HCT116 (cell line): Measurements from ENCODE around the gene INTS1. TPM values are rescaled to one million over a fixed set of nuclear protein-coding genes. Genes with fewer than 3 reads are reported as not detected.

Experiments
- ATAC-seq: fragments of 200-7000 bp; cut with Tn5 transposase; 2 replicates; pipeline ENCODE4 v1.9.1; 2020; ENCODE audit warnings: mild to moderate bottlenecking, moderate library complexity
- BruUV-seq: library from RNA; stranded (reverse); fragments of 400-500 nt; replicated peaks from 2 replicates; lab custom pipeline; 2021; lab: Mats Ljungman, UMichigan
- CTCF ChIA-PET: fragments of 300-600 bp; sonication (Branson Sonifier 250); formaldehyde crosslinking; loops from one replicate; lab custom pipeline; 2021; ENCODE audit warnings: antibody characterized with exemption; lab: Charles Lee
- POLR2A ChIA-PET: fragments of 300-600, 350-600 bp; sonication (Branson Sonifier 250); formaldehyde crosslinking; loops from one replicate; lab custom pipeline; 2021; ENCODE audit warnings: antibody characterized with exemption; lab: Charles Lee
- RAD21 ChIA-PET, 2 experiments: fragments of 300-600 bp; sonication (Branson Sonifier 250); formaldehyde crosslinking; loops; one replicate each; lab custom pipeline; 2023; ENCODE audit warnings: low total read pairs in 2 of 2; ENCODE audit not compliant: uncharacterized antibody in 2 of 2, unreplicated experiment in 2 of 2, low non-redundant PET in 1 of 2; lab: Charles Lee
- DNase-seq: peaks from one replicate; pipeline ENCODE4 v3.0.0-alpha.2; 2010; ENCODE audit warnings: low read depth, low spot score
- H2AFZ ChIP-seq: fragments of 200-600 bp; shearing (Covaris generic), sonication (generic); 2 replicates; pipeline ENCODE4 v1.6.1; 2017; ENCODE audit warnings: low read depth, mixed run types, mixed read lengths, antibody characterized with exemption, low read length; ENCODE audit not compliant: poor library complexity, severe bottlenecking
- H3K27ac ChIP-seq: 2 replicates; pipeline ENCODE4 v1.5.1; 2012; ENCODE audit warnings: low read depth, low read length
- H3K27me3 ChIP-seq: fragments of 200-600 bp; sonication (generic); 2 replicates; pipeline ENCODE4 v1.6.1; 2016; ENCODE audit warnings: mixed run types, low read length, mixed read lengths; ENCODE audit not compliant: insufficient read depth
- H3K36me3 ChIP-seq, 2 experiments: fragments of 200-500 bp in 1 of 2; fragments of 200-600 bp in 1 of 2; sonication (Bioruptor generic) in 1 of 2; sonication (generic) in 1 of 2; 2 replicates each; pipeline versions ENCODE4 v1.5.1 to v1.6.1; 2014 to 2016; ENCODE audit warnings: low read length in 2 of 2, inconsistent platforms in 1 of 2, mixed read lengths in 1 of 2, mixed run types in 1 of 2; ENCODE audit not compliant: insufficient read depth in 2 of 2, control insufficient read depth in 1 of 2
- H3K4me1 ChIP-seq, 2 experiments: fragments of 200-600 bp in 1 of 2; sonication (generic) in 1 of 2; 2 replicates each; pipeline versions ENCODE4 v1.5.1 to v1.6.1; 2012 to 2017; ENCODE audit warnings: low read length in 2 of 2, inconsistent platforms in 1 of 2, mild to moderate bottlenecking in 1 of 2, mixed read lengths in 1 of 2, mixed run types in 1 of 2, moderate library complexity in 1 of 2; ENCODE audit not compliant: insufficient read depth in 2 of 2, control insufficient read depth in 1 of 2
- H3K4me2 ChIP-seq: fragments of 200-600 bp; sonication (generic); 2 replicates; pipeline ENCODE4 v1.6.1; 2017; ENCODE audit warnings: mixed run types, low read length, mixed read lengths
- H3K4me3 ChIP-seq, 2 experiments: fragments of 200-600 bp in 1 of 2; sonication (generic) in 1 of 2; replicated peaks in 1 of 2; 2 replicates each; pipeline ENCODE4 v1.5.1; 2011 to 2016; ENCODE audit warnings: low read length in 2 of 2, control low read depth in 1 of 2, low read depth in 1 of 2, mild to moderate bottlenecking in 1 of 2, mixed read lengths in 1 of 2, mixed run types in 1 of 2
- H3K79me2 ChIP-seq: fragments of 200-600 bp; sonication (generic); 2 replicates; pipeline ENCODE4 v1.6.1; 2017; ENCODE audit warnings: mild to moderate bottlenecking, mixed run types, low read length, moderate library complexity, mixed read lengths; ENCODE audit not compliant: insufficient read depth
- H3K9ac ChIP-seq: fragments of 200-600 bp; sonication (generic); 2 replicates; pipeline ENCODE4 v1.6.1; 2016; ENCODE audit warnings: low read length, mixed read lengths
- H3K9me2 ChIP-seq: fragments of 200-600 bp; sonication (generic), shearing (Covaris generic); 2 replicates; pipeline ENCODE4 v1.6.1; 2017; ENCODE audit warnings: mixed run types, mild to moderate bottlenecking, moderate library complexity; ENCODE audit not compliant: insufficient read depth
- H3K9me3 ChIP-seq, 2 experiments: fragments of 200-500 bp in 1 of 2; fragments of 200-600 bp in 1 of 2; sonication (Bioruptor generic) in 1 of 2; sonication (generic) in 1 of 2; 2 replicates each; pipeline ENCODE4 v1.6.1; 2014 to 2017; ENCODE audit warnings: low read length in 2 of 2, mixed read lengths in 2 of 2, inconsistent platforms in 1 of 2, low read depth in 1 of 2, mild to moderate bottlenecking in 1 of 2, mixed run types in 1 of 2, moderate library complexity in 1 of 2; ENCODE audit not compliant: control insufficient read depth in 1 of 2, insufficient read depth in 1 of 2
- H4K20me1 ChIP-seq: fragments of 200-600 bp; sonication (generic), shearing (Covaris generic); 2 replicates; pipeline ENCODE4 v1.6.1; 2017; ENCODE audit warnings: mixed run types, mild to moderate bottlenecking, moderate library complexity; ENCODE audit not compliant: insufficient read depth
- CEBPB ChIP-seq: IDR thresholded peaks from 2 replicates; pipeline ENCODE4 v1.6.1; 2012; ENCODE audit warnings: low read depth
- EGR1 ChIP-seq: IDR thresholded peaks from 2 replicates; pipeline ENCODE4 v1.6.1; 2012; ENCODE audit warnings: low read depth
- ELF1 ChIP-seq: IDR thresholded peaks from 2 replicates; pipeline ENCODE4 v1.6.1; 2012; ENCODE audit warnings: low read depth, borderline replicate concordance
- EZH2 ChIP-seq: fragments of 200-600 bp; sonication (generic); IDR thresholded peaks from 2 replicates; pipeline ENCODE4 v1.6.1; 2017; ENCODE audit warnings: antibody characterized with exemption, mixed run types
- EZH2phosphoT487 ChIP-seq: fragments of 200-600 bp; IDR thresholded peaks from 2 replicates; pipeline ENCODE4 v1.6.1; 2018; ENCODE audit warnings: antibody characterized with exemption, borderline replicate concordance
- FOSL1 ChIP-seq: IDR thresholded peaks from 2 replicates; pipeline ENCODE4 v1.6.1; 2012; ENCODE audit warnings: low read depth
- JUND ChIP-seq: IDR thresholded peaks from 2 replicates; pipeline ENCODE4 v1.6.1; 2012
- POLR2A ChIP-seq: IDR thresholded peaks from 2 replicates; pipeline ENCODE4 v1.7.0; 2011; ENCODE audit warnings: borderline replicate concordance; ENCODE audit not compliant: insufficient read depth, insufficient read length; ENCODE audit errors: extremely low read depth
- POLR2AphosphoS5 ChIP-seq: IDR thresholded peaks from 2 replicates; pipeline ENCODE4 v1.6.1; 2011; ENCODE audit warnings: mild to moderate bottlenecking, low read depth, low read length, moderate library complexity
- RAD21 ChIP-seq: IDR thresholded peaks from 2 replicates; pipeline ENCODE4 v1.6.1; 2012; ENCODE audit warnings: low read depth, mild to moderate bottlenecking
- SIN3A ChIP-seq: IDR thresholded peaks from 2 replicates; pipeline ENCODE4 v1.6.1; 2012; ENCODE audit warnings: low read depth
- SP1 ChIP-seq: IDR thresholded peaks from 2 replicates; pipeline ENCODE4 v1.6.1; 2012; ENCODE audit warnings: low read depth
- SRF ChIP-seq: IDR thresholded peaks from 2 replicates; pipeline ENCODE4 v1.6.1; 2012; ENCODE audit warnings: low read depth
- TCF7L2 ChIP-seq: IDR thresholded peaks from 2 replicates; pipeline ENCODE4 v1.7.0; 2011; ENCODE audit warnings: borderline replicate concordance, inconsistent platforms; ENCODE audit not compliant: insufficient read depth, insufficient read length; ENCODE audit errors: extremely low read depth
- YY1 ChIP-seq: IDR thresholded peaks from 2 replicates; pipeline ENCODE4 v1.6.1; 2011; ENCODE audit warnings: low read length, low read depth, moderate library complexity, mild to moderate bottlenecking; ENCODE audit not compliant: insufficient replicate concordance; ENCODE audit errors: extremely low read depth
- intact Hi-C: fragments of 100-400 bp; cut with micrococcal nuclease; formaldehyde crosslinking; loops from 2 replicates; pipeline ENCODE4 v1.10.0; 2022
- total RNA-seq: library from RNA; stranded (reverse); gene quantifications from one replicate; pipeline ENCODE4 v1.2.1, GENCODE V29; 2021; ENCODE audit not compliant: unreplicated experiment
- TF ChIP-seq, protein P1 (sequence below): IDR thresholded peaks from 2 replicates; pipeline ENCODE4 v1.6.1; 2012
- TF ChIP-seq, protein P2 (sequence below): IDR thresholded peaks from 2 replicates; pipeline ENCODE4 v1.6.1; 2012; ENCODE audit warnings: low read depth
- TF ChIP-seq, protein P3 (sequence below), 3 experiments: fragments of 200-600 bp in 1 of 3; sonication (generic) in 1 of 3; IDR thresholded peaks in 2 of 3; conservative IDR thresholded peaks in 1 of 3; 2 replicates each; pipeline ENCODE4 v1.5.1; 2012 to 2017; ENCODE audit warnings: low read depth in 2 of 3, low read length in 2 of 3, antibody characterized with exemption in 1 of 3, borderline replicate concordance in 1 of 3, control low read depth in 1 of 3, mild to moderate bottlenecking in 1 of 3, mixed read lengths in 1 of 3, mixed run types in 1 of 3, moderate library complexity in 1 of 3; ENCODE audit not compliant: insufficient read depth in 1 of 3
- TF ChIP-seq, protein P4 (sequence below): IDR thresholded peaks from 2 replicates; pipeline ENCODE4 v1.6.1; 2011; ENCODE audit warnings: mild to moderate bottlenecking, low read length, moderate library complexity; ENCODE audit not compliant: insufficient replicate concordance; ENCODE audit errors: extremely low read depth
- TF ChIP-seq, protein P5 (sequence below): IDR thresholded peaks from 2 replicates; pipeline ENCODE4 v1.6.1; 2012

Gene INTS1
- total RNA-seq, 1 experiment from 2014 or later = 167 TPM

DNA sequence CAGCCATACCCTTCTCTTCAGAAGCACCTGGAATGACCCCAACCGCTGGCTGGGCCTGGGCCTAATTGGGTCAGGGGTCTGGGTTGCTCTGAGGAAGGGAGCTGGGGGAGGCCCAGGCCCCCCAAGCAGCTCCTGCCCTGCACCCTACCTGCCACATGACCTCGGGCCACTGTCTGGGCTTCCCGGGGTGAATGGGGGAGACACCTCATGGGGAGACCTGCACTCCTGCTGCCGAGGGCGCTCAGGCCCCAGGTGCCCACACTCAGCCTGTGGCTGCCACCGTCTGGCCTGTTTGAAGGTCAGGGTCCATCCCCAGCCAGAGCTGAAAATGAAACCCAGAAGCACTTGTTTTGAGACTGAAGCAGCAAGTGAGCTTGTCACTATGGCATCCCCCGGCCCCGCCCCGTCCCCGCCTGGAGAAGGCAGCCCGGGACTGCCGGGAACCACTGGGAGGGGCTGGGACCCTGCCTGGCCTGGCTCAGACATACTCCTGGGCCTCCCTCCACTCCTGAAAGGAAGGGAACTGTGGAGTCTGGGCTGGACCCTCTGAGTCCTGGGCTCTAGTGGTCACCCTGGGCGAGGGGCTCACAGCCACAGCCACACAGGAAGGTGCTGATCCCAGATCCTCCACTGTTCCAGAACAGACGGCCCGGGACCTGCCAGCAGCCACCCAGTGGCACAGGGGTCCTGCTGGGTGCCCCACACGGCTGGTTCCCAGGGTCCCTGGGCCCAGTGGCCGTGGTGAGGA is 37.5 kb downstream of the INTS1 start:
- CTCF ChIA-PET = no interaction called here
- no peak for DNase-seq

More for the DNA sequence above, 37.5 kb downstream of the INTS1 start:
- no peak overlapping the region for H3K4me3 ChIP-seq
- peaks cover 39 to 40% of the 10 kb centered on the region in 2 experiments for H3K4me1 ChIP-seq
- no peaks in the 10 kb centered on the region for H3K9me2 ChIP-seq
- H3K9ac ChIP-seq = peak overlapping the region; percentile 32
- H3K27ac ChIP-seq = peak overlapping the region; percentile 58; the same call in 1 of the 2 replicates
- no peaks in the 10 kb centered on the region for H3K9me3 ChIP-seq
- intact Hi-C loops = no loop called here
- H3K4me2 ChIP-seq = peak overlapping the region; percentile 50
- no peaks in the 10 kb centered on the region for H3K79me2 ChIP-seq
- H3K36me3 ChIP-seq = no peaks in the 10 kb centered on the region; a peak in 1 of 4 replicates
- ATAC-seq = peak; percentile 52
- RAD21 ChIA-PET = no interaction called here
- TF ChIP-seq FOSL1 = no peak
- TF ChIP-seq RAD21 = no peak
- TF ChIP-seq POLR2AphosphoS5 = no peak
- no peak for TF ChIP-seq EZH2
- TF ChIP-seq, protein P1, sequence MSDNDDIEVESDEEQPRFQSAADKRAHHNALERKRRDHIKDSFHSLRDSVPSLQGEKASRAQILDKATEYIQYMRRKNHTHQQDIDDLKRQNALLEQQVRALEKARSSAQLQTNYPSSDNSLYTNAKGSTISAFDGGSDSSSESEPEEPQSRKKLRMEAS = no peak
- TF ChIP-seq YY1 = no peak
- no peak for TF ChIP-seq JUND
- TF ChIP-seq, protein P2, sequence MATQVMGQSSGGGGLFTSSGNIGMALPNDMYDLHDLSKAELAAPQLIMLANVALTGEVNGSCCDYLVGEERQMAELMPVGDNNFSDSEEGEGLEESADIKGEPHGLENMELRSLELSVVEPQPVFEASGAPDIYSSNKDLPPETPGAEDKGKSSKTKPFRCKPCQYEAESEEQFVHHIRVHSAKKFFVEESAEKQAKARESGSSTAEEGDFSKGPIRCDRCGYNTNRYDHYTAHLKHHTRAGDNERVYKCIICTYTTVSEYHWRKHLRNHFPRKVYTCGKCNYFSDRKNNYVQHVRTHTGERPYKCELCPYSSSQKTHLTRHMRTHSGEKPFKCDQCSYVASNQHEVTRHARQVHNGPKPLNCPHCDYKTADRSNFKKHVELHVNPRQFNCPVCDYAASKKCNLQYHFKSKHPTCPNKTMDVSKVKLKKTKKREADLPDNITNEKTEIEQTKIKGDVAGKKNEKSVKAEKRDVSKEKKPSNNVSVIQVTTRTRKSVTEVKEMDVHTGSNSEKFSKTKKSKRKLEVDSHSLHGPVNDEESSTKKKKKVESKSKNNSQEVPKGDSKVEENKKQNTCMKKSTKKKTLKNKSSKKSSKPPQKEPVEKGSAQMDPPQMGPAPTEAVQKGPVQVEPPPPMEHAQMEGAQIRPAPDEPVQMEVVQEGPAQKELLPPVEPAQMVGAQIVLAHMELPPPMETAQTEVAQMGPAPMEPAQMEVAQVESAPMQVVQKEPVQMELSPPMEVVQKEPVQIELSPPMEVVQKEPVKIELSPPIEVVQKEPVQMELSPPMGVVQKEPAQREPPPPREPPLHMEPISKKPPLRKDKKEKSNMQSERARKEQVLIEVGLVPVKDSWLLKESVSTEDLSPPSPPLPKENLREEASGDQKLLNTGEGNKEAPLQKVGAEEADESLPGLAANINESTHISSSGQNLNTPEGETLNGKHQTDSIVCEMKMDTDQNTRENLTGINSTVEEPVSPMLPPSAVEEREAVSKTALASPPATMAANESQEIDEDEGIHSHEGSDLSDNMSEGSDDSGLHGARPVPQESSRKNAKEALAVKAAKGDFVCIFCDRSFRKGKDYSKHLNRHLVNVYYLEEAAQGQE = no peak
- no peak for TF ChIP-seq ELF1
- TF ChIP-seq EGR1 = no peak
- TF ChIP-seq, protein P3, sequence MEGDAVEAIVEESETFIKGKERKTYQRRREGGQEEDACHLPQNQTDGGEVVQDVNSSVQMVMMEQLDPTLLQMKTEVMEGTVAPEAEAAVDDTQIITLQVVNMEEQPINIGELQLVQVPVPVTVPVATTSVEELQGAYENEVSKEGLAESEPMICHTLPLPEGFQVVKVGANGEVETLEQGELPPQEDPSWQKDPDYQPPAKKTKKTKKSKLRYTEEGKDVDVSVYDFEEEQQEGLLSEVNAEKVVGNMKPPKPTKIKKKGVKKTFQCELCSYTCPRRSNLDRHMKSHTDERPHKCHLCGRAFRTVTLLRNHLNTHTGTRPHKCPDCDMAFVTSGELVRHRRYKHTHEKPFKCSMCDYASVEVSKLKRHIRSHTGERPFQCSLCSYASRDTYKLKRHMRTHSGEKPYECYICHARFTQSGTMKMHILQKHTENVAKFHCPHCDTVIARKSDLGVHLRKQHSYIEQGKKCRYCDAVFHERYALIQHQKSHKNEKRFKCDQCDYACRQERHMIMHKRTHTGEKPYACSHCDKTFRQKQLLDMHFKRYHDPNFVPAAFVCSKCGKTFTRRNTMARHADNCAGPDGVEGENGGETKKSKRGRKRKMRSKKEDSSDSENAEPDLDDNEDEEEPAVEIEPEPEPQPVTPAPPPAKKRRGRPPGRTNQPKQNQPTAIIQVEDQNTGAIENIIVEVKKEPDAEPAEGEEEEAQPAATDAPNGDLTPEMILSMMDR (IDR thresholded peaks at IDR 0.05 in 2 of 3, conservative IDR thresholded peaks at IDR 0.05 in 1 of 3; ENCODE audit: borderline replicate concordance in 1 of 3, insufficient read depth in 1 of 3, low read depth in 2 of 3, low read length in 2 of 3) = no peak
- TF ChIP-seq TCF7L2 = no peak
- no peak for TF ChIP-seq CEBPB
- TF ChIP-seq, protein P4, sequence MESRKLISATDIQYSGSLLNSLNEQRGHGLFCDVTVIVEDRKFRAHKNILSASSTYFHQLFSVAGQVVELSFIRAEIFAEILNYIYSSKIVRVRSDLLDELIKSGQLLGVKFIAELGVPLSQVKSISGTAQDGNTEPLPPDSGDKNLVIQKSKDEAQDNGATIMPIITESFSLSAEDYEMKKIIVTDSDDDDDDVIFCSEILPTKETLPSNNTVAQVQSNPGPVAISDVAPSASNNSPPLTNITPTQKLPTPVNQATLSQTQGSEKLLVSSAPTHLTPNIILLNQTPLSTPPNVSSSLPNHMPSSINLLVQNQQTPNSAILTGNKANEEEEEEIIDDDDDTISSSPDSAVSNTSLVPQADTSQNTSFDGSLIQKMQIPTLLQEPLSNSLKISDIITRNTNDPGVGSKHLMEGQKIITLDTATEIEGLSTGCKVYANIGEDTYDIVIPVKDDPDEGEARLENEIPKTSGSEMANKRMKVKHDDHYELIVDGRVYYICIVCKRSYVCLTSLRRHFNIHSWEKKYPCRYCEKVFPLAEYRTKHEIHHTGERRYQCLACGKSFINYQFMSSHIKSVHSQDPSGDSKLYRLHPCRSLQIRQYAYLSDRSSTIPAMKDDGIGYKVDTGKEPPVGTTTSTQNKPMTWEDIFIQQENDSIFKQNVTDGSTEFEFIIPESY = no peak
- TF ChIP-seq POLR2A = no peak
- TF ChIP-seq, protein P5, sequence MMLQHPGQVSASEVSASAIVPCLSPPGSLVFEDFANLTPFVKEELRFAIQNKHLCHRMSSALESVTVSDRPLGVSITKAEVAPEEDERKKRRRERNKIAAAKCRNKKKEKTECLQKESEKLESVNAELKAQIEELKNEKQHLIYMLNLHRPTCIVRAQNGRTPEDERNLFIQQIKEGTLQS = no peak
- no peak for TF ChIP-seq SIN3A
- no peak for TF ChIP-seq SP1
- no peak for TF ChIP-seq SRF
- no peak for TF ChIP-seq EZH2phosphoT487
- H3K27me3 ChIP-seq = no peaks in the 10 kb centered on the region
- POLR2A ChIA-PET = no interaction called here
- H2AFZ ChIP-seq = no peak overlapping the region
- no TSS peak for BruUV-seq
- no peaks in the 10 kb centered on the region for H4K20me1 ChIP-seq
